HT-29 (cell line): ENCODE results near the gene ADAMTS2. TPM values are rescaled to one million over a fixed set of nuclear protein-coding genes. Genes with fewer than 3 reads are reported as not detected.

ENCODE experiments used
- DNase-seq: peaks from one replicate; pipeline ENCODE4 v3.0.0-alpha.2; 2015; ENCODE audit warnings: low spot score
- total RNA-seq: library from RNA; depleted of rRNA; stranded (reverse); fragments of >200 nt; shearing (Covaris generic); gene quantifications from 2 replicates; pipeline ENCODE4 v1.2.3, GENCODE V29; 2014

Gene ADAMTS2
- total RNA-seq, 1 experiment from 2014 or later, result not detected

- no peak for DNase-seq
Observed at GRCh38 chr5:179127136-179128040, 217.9 kb downstream of the ADAMTS2 start.

- DNase-seq, result no peak
Observed at GRCh38 chr5:179126506-179126991, 218.7 kb downstream of the ADAMTS2 start.

- no peak for DNase-seq
Observed at GRCh38 chr5:179125789-179126505, 219.3 kb downstream of the ADAMTS2 start.

GRCh38 chr5:179124853-179125788 lies 220.1 kb downstream of the ADAMTS2 start:
- no peak for DNase-seq

- DNase-seq, result no peak
Observed at GRCh38 chr5:179124273-179124852, 220.9 kb downstream of the ADAMTS2 start.

- no peak for DNase-seq
Observed at GRCh38 chr5:179123491-179124272, 221.6 kb downstream of the ADAMTS2 start.

GRCh38 chr5:179123109-179123426 lies 222.2 kb downstream of the ADAMTS2 start:
- no peak for DNase-seq

GRCh38 chr5:179122411-179123108 lies 222.7 kb downstream of the ADAMTS2 start:
- DNase-seq, result no peak

- no peak for DNase-seq
Observed at GRCh38 chr5:179121667-179122111, 223.6 kb downstream of the ADAMTS2 start.

GRCh38 chr5:179120951-179121666 lies 224.2 kb downstream of the ADAMTS2 start:
- DNase-seq, result no peak

GRCh38 chr5:179120421-179120861 lies 224.8 kb downstream of the ADAMTS2 start:
- no peak for DNase-seq

GRCh38 chr5:179119415-179120170 lies 225.7 kb downstream of the ADAMTS2 start:
- DNase-seq, result no peak

GRCh38 chr5:179118756-179119414 lies 226.4 kb downstream of the ADAMTS2 start:
- DNase-seq, result no peak

- DNase-seq, result no peak
Observed at GRCh38 chr5:179118338-179118737, 226.9 kb downstream of the ADAMTS2 start.

- DNase-seq, result no peak
Observed at GRCh38 chr5:179115845-179116524, 229.3 kb downstream of the ADAMTS2 start.

- no peak for DNase-seq
Observed at GRCh38 chr5:179115307-179115706, 230.0 kb downstream of the ADAMTS2 start.

- no peak for DNase-seq
Observed at GRCh38 chr5:179114756-179115155, 230.5 kb downstream of the ADAMTS2 start.
